Lower leg skin (tissue), 4 donors: ENCODE results near the gene IL2RA. TPM values are rescaled to one million over a fixed set of nuclear protein-coding genes. Genes with fewer than 3 reads are reported as not detected.

Experiments used
- DNase-seq, 2 donors: peaks; one replicate each; pipeline ENCODE4 v3.0.0-alpha.2; 2019; ENCODE audit warnings: low spot score in 2 of 2
- H3K4me3 ChIP-seq: fragments of 200-600 bp; sonication (generic); 2 replicates; pipeline ENCODE4 v1.5.1; 2017; ENCODE audit warnings: mild to moderate bottlenecking, low read depth; ENCODE audit not compliant: poor library complexity, severe bottlenecking
- CTCF ChIP-seq, 3 donors: fragments of 450-650 bp; IDR thresholded peaks; one replicate each; pipeline ENCODE4 v1.5.1; 2016; ENCODE audit warnings: antibody characterized with exemption in 3 of 3, mild to moderate bottlenecking in 3 of 3, moderate library complexity in 2 of 3
- POLR2A ChIP-seq, 2 donors: fragments of 450-650 bp; IDR thresholded peaks; one replicate each; pipeline ENCODE4 v1.6.1; 2016 to 2017; ENCODE audit warnings: antibody characterized with exemption in 2 of 2, mild to moderate bottlenecking in 1 of 2, moderate library complexity in 1 of 2
- WGBS, 2 donors: methylation state at CpG; one replicate each; pipeline ENCODE4 v1.1.5; 2018; 5-methylcytosine and 5-hydroxymethylcytosine counted together
- intact Hi-C: fragments of 100-400 bp; cut with DNase I; formaldehyde crosslinking; loops from one replicate; pipeline ENCODE4 v1.15.0; 2023; ENCODE audit warnings: low total_unique reads
- total RNA-seq, 4 donors: library from RNA; depleted of rRNA; stranded (reverse); fragments of >200 nt; gene quantifications; one replicate each; pipeline ENCODE4 v1.1.0, GENCODE V29; 2016

IL2RA gene
- total RNA-seq, 4 donors from 2014 or later, result 0.10 to 1.3 TPM; not detected in 2

- WGBS, 2 donors, result 85 to 96% methylated on average over 9 of the region's 9 CpGs
- peak; percentile 5 to 81 for DNase-seq
- TF ChIP-seq CTCF (IDR thresholded peaks at IDR 0.05) (no peak), POLR2A (IDR thresholded peaks at IDR 0.05) (no peak)
- intact Hi-C loops, result no loop called here
- no peak overlapping the region for H3K4me3 ChIP-seq
These were observed 80.6 kb downstream of the IL2RA start for GRCh38 chr10:5981529-5981928.

- peak in 1 of 2 donors; percentile 14 for DNase-seq
- intact Hi-C loops, result no loop called here
- TF ChIP-seq CTCF (IDR thresholded peaks at IDR 0.05) (no peak), POLR2A (IDR thresholded peaks at IDR 0.05) (no peak)
- whole genome bisulfite sequencing, 2 donors, result 31 to 32% methylated on average over 6 of the region's 6 CpGs
- H3K4me3 ChIP-seq, result peak overlapping the region; percentile 78
These were observed 84.0 kb downstream of the IL2RA start for GRCh38 chr10:5978230-5978489.

GRCh38 chr10:5977471-5978229 lies 84.5 kb downstream of the IL2RA start, which contains the start of gene IL15RA:
TSS of gene IL15RA (minus strand) at chr10:5977543. CDS start at chr10:5977492, 51 bp downstream.
- intact Hi-C loops, result no loop called here
- WGBS, 2 donors, result 0 to 1% methylated on average over 30 to 67 of the region's 80 CpGs
- TF ChIP-seq CTCF (IDR thresholded peaks at IDR 0.05) (no peak), POLR2A (IDR thresholded peaks at IDR 0.05) (peak in 1 of 2 donors; percentile 2)
- H3K4me3 ChIP-seq, result peak within 1 kb of the TSS; percentile 78
- peak; percentile 66 to 95 for DNase-seq

- H3K4me3 ChIP-seq, result peak overlapping the region; percentile 78
- WGBS, 2 donors, result 1 to 7% methylated on average over 24 to 39 of the region's 82 CpGs
- TF ChIP-seq CTCF (IDR thresholded peaks at IDR 0.05), result no peak
- no peak for TF ChIP-seq POLR2A (IDR thresholded peaks at IDR 0.05)
- peak; percentile 33 to 92 for DNase-seq
- intact Hi-C loops, result no loop called here
These were observed 85.4 kb downstream of the IL2RA start for GRCh38 chr10:5976512-5977470.

GRCh38 chr10:5975641-5976473 lies 86.3 kb downstream of the IL2RA start:
- no peak overlapping the region for H3K4me3 ChIP-seq
- peak; percentile 61 to 90 for DNase-seq
- WGBS, 2 donors, result 59 to 77% methylated on average over 20 of the region's 20 CpGs
- intact Hi-C loops, result no loop called here
- TF ChIP-seq CTCF (IDR thresholded peaks at IDR 0.05), result no peak
- TF ChIP-seq POLR2A (IDR thresholded peaks at IDR 0.05), result no peak
